Endodermal cell (in vitro differentiated cells): ENCODE data around the gene ADGRL3. TPM values are rescaled to one million over a fixed set of nuclear protein-coding genes. Genes with fewer than 3 reads are reported as not detected.

Experiments used
- DNase-seq: peaks from one replicate; pipeline ENCODE4 v3.0.0-alpha.2; 2017
- H3K27ac ChIP-seq: 2 replicates; pipeline ENCODE4 v1.5.1; 2013; ENCODE audit warnings: mild to moderate bottlenecking, low read depth, low read length, moderate library complexity
- H3K27me3 ChIP-seq: 2 replicates; pipeline ENCODE4 v1.6.1; 2013; ENCODE audit warnings: mild to moderate bottlenecking, low read length, moderate library complexity; ENCODE audit not compliant: insufficient read depth, control insufficient read depth, poor library complexity, severe bottlenecking
- H3K36me3 ChIP-seq: 2 replicates; pipeline ENCODE4 v1.7.0; 2013; ENCODE audit warnings: mild to moderate bottlenecking, low read length, moderate library complexity; ENCODE audit not compliant: control insufficient read depth, insufficient read depth
- H3K4me1 ChIP-seq: one replicate; pipeline ENCODE4 v1.7.0; 2013; ENCODE audit warnings: low read length; ENCODE audit not compliant: control insufficient read depth, insufficient read depth
- H3K4me3 ChIP-seq: 2 replicates; pipeline ENCODE4 v1.5.1; 2013; ENCODE audit warnings: mild to moderate bottlenecking, low read length, moderate library complexity
- H3K9ac ChIP-seq: 2 replicates; pipeline ENCODE4 v1.6.1; 2013; ENCODE audit warnings: mild to moderate bottlenecking, low read length, moderate library complexity; ENCODE audit not compliant: poor library complexity, severe bottlenecking; ENCODE audit errors: extremely low read depth
- H3K9me3 ChIP-seq: 2 replicates; pipeline ENCODE4 v1.6.1; 2013; ENCODE audit warnings: mild to moderate bottlenecking, low read length, moderate library complexity; ENCODE audit not compliant: control insufficient read depth
- H3K27ac Mint-ChIP-seq: 2 replicates; pipeline ENCODE4 v1.8.0; 2020; ENCODE audit warnings: mixed read lengths
- H3K27me3 Mint-ChIP-seq: 2 replicates; pipeline ENCODE4 v1.8.0; 2021; ENCODE audit warnings: mild to moderate bottlenecking, mixed read lengths; ENCODE audit not compliant: insufficient read depth
- H3K36me3 Mint-ChIP-seq: 2 replicates; pipeline ENCODE4 v1.8.0; 2020; ENCODE audit warnings: low read depth, mixed read lengths
- H3K4me1 Mint-ChIP-seq: 2 replicates; pipeline ENCODE4 v1.8.0; 2020; ENCODE audit warnings: mixed read lengths
- H3K4me3 Mint-ChIP-seq: 2 replicates; pipeline ENCODE4 v1.8.0; 2020; ENCODE audit warnings: mild to moderate bottlenecking, moderate library complexity, mixed read lengths
- H3K9me3 Mint-ChIP-seq: 2 replicates; pipeline ENCODE4 v1.8.0; 2020; ENCODE audit warnings: mild to moderate bottlenecking, mixed read lengths
- WGBS, 2 experiments: methylation state at CpG; one replicate each; pipeline versions ENCODE4 v1.1.5 to v1.1.7; 2013; ENCODE audit warnings: missing lambda C conversion rate in 2 of 2, mixed read lengths in 1 of 2; ENCODE audit not compliant: insufficient coverage in 1 of 2, insufficient read length in 1 of 2; 5-methylcytosine and 5-hydroxymethylcytosine counted together
- total RNA-seq, 2 donors: library from RNA; stranded (reverse); fragmentation: NEBNext Ultra II Directional in 1 of 2; extraction: Animal tissue kit (Norgen Biotek cat#: 25700) in 1 of 2; gene quantifications; 2 replicates in 1 of 2; 3 replicates in 1 of 2; pipeline ENCODE4 v1.2.1, GENCODE V29; 2021
- TF ChIP-seq, protein P1 (sequence below): fragments of 200-600 bp; sonication (generic); conservative IDR thresholded peaks from 2 replicates; pipeline ENCODE4 v1.5.0; 2021; ENCODE audit warnings: antibody characterized with exemption, mild to moderate bottlenecking

Gene ADGRL3
- total RNA-seq, 2 donors from 2014 or later = 9.9 to 10.3 TPM

DNA sequence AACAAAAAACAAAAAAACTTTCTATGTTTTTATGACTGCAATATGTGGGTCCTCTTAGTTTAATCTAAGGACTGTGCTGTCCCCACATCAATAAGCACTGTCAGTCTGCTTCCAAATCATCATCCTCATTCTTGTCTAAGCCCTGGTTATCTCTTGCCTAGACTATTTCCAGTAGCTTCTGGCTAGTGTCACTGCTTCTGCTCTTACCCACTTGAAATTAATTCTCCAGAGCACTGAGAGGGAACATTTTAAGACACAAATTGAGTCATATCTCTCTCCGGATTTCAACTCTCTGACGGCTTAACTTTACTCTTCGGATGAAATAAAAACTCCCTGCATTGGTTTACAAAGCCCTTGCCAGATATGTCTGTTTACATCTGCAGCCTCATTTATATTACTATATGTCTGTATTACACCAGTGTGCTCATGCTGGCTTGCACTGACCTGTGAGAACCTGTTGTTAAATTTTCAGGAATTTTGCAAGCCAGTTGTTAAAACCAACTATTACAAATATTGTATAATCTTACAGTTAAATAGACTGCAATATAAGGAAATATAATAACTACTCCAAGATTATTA, 345.9 kb downstream of the ADGRL3 start:
- H3K4me3 Mint-ChIP-seq = no peak overlapping the region
- no peak overlapping the region for H3K27ac Mint-ChIP-seq
- H3K4me1 Mint-ChIP-seq = peaks cover 11% of the 10 kb centered on the region
- no peak overlapping the region for H3K27ac ChIP-seq
- H3K27me3 Mint-ChIP-seq = peaks cover 7% of the 10 kb centered on the region
- H3K36me3 Mint-ChIP-seq = no peaks in the 10 kb centered on the region
- no peaks in the 10 kb centered on the region for H3K36me3 ChIP-seq
- H3K9ac ChIP-seq = no peak overlapping the region
- no peaks in the 10 kb centered on the region for H3K9me3 ChIP-seq
- H3K9me3 Mint-ChIP-seq = peaks cover 3% of the 10 kb centered on the region
- no peaks in the 10 kb centered on the region for H3K4me1 ChIP-seq
- WGBS, 2 experiments = 86 to 95% methylated on average over 3 of the region's 3 CpGs
- no peak for DNase-seq
- no peaks in the 10 kb centered on the region for H3K27me3 ChIP-seq
- TF ChIP-seq, protein P1, sequence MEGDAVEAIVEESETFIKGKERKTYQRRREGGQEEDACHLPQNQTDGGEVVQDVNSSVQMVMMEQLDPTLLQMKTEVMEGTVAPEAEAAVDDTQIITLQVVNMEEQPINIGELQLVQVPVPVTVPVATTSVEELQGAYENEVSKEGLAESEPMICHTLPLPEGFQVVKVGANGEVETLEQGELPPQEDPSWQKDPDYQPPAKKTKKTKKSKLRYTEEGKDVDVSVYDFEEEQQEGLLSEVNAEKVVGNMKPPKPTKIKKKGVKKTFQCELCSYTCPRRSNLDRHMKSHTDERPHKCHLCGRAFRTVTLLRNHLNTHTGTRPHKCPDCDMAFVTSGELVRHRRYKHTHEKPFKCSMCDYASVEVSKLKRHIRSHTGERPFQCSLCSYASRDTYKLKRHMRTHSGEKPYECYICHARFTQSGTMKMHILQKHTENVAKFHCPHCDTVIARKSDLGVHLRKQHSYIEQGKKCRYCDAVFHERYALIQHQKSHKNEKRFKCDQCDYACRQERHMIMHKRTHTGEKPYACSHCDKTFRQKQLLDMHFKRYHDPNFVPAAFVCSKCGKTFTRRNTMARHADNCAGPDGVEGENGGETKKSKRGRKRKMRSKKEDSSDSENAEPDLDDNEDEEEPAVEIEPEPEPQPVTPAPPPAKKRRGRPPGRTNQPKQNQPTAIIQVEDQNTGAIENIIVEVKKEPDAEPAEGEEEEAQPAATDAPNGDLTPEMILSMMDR = no peak
- H3K4me3 ChIP-seq = no peak overlapping the region

DNA sequence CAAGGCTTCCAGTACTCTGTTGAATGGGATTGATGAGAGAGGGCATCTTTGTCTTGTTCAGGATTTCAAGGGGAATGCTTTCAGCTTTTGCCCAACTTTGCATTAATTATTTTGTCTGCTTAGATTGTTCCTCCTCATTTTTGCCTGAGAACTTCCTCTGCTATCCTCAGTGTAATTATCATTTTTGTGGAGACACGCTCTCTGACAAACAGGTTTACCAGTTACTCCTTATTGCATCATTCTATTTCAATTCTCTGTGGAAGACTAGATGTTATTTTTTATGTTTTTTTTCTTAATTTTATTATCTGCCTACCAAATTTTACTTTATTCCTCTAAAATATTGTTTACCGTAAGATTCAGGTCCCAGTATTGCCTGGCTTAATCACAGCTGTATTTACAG, 349.2 kb downstream of the ADGRL3 start:
- Mint-ChIP-seq H3K4me3 (no peak overlapping the region), H3K4me1 (peaks cover 4% of the 10 kb centered on the region), H3K9me3 (peaks cover 3% of the 10 kb centered on the region), H3K27ac (no peak overlapping the region), H3K36me3 (no peaks in the 10 kb centered on the region), H3K27me3 (peaks cover 2% of the 10 kb centered on the region)
- Histone ChIP-seq H3K4me3 (no peak overlapping the region), H3K4me1 (no peaks in the 10 kb centered on the region), H3K36me3 (no peaks in the 10 kb centered on the region), H3K9ac (no peak overlapping the region), H3K27me3 (no peaks in the 10 kb centered on the region), H3K27ac (no peak overlapping the region), H3K9me3 (no peaks in the 10 kb centered on the region)
- DNase-seq = no peak
- WGBS, 2 experiments = 83 to 100% methylated on average over 1 to 2 of the region's 2 CpGs
- TF ChIP-seq, protein P1 = no peak

DNA sequence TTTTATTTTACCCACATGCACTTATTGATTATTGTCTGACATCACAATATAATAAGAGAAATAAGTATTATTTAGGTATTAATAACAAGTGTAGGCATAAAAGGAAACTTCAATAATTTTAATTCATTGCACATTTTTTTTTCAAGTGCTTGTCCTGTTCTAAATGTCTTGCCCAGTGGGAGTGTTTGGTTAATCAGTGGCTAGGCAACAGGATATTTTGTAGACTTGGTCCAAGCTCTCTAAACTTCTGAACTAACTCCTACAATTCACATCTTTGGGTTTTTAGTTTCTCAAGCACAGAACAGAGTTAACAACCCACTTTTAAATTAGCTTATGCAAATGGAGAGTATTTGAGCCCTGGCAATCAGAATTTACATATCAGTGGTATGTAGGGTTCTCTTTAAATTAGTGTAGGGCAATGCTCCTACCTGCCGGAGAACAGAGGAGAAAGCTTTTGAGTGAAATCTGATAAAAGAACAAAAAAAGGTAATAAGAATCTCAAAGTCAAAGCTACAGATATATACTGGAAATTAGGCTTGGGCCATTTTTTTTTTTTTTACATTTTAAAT, 353.5 kb downstream of the ADGRL3 start:
- H3K4me3 ChIP-seq = no peak overlapping the region
- Mint-ChIP-seq H3K27ac (no peak overlapping the region), H3K9me3 (no peaks in the 10 kb centered on the region), H3K4me3 (no peak overlapping the region), H3K4me1 (peaks cover 31% of the 10 kb centered on the region), H3K36me3 (no peaks in the 10 kb centered on the region), H3K27me3 (no peaks in the 10 kb centered on the region)
- TF ChIP-seq, protein P1 = no peak
- DNase-seq = no peak
- no peaks in the 10 kb centered on the region for H3K27me3 ChIP-seq
- 95% methylated on average over 1 of the region's 1 CpG; no CpG with 5 or more reads in 1 of the 2 experiments for WGBS, 2 experiments
- H3K27ac ChIP-seq = no peak overlapping the region
- no peak overlapping the region for H3K9ac ChIP-seq
- peaks cover 3% of the 10 kb centered on the region for H3K4me1 ChIP-seq
- no peaks in the 10 kb centered on the region for H3K9me3 ChIP-seq
- no peaks in the 10 kb centered on the region for H3K36me3 ChIP-seq
